Mesothelial cell of epicardium (in vitro differentiated cells): ENCODE data around the gene MYPN. TPM values are rescaled to one million over a fixed set of nuclear protein-coding genes. Genes with fewer than 3 reads are reported as not detected.

ENCODE experiments used
- DNase-seq, 2 experiments: peaks; one replicate each; pipeline ENCODE4 v3.0.0; 2021; ENCODE audit warnings: low spot score in 2 of 2; ENCODE audit not compliant: unreplicated experiment in 2 of 2
- H3K27ac Mint-ChIP-seq: 2 replicates; pipeline ENCODE4 v1.8.0; 2021; ENCODE audit warnings: mixed read lengths
- H3K27me3 Mint-ChIP-seq: 2 replicates; pipeline ENCODE4 v1.8.0; 2021; ENCODE audit warnings: low read depth, mixed read lengths
- H3K36me3 Mint-ChIP-seq: 2 replicates; pipeline ENCODE4 v1.8.0; 2021; ENCODE audit warnings: mixed read lengths
- H3K4me1 Mint-ChIP-seq: 2 replicates; pipeline ENCODE4 v1.8.0; 2021; ENCODE audit warnings: mixed read lengths
- H3K4me3 Mint-ChIP-seq: 2 replicates; pipeline ENCODE4 v1.8.0; 2021; ENCODE audit warnings: mild to moderate bottlenecking, moderate library complexity, mixed read lengths
- H3K9me3 Mint-ChIP-seq: 2 replicates; pipeline ENCODE4 v1.8.0; 2021; ENCODE audit warnings: mixed read lengths
- total RNA-seq: library from RNA; stranded (reverse); gene quantifications from 3 replicates; pipeline ENCODE4 v1.2.1, GENCODE V29; 2021
- TF ChIP-seq, protein P1 (sequence below): fragments of 200-600 bp; sonication (generic); IDR thresholded peaks from one replicate; pipeline ENCODE4 v1.5.0; 2021; ENCODE audit warnings: antibody characterized with exemption; ENCODE audit not compliant: unreplicated experiment

The MYPN gene
- total RNA-seq, 1 donor from 2014 or later, result not detected

DNA sequence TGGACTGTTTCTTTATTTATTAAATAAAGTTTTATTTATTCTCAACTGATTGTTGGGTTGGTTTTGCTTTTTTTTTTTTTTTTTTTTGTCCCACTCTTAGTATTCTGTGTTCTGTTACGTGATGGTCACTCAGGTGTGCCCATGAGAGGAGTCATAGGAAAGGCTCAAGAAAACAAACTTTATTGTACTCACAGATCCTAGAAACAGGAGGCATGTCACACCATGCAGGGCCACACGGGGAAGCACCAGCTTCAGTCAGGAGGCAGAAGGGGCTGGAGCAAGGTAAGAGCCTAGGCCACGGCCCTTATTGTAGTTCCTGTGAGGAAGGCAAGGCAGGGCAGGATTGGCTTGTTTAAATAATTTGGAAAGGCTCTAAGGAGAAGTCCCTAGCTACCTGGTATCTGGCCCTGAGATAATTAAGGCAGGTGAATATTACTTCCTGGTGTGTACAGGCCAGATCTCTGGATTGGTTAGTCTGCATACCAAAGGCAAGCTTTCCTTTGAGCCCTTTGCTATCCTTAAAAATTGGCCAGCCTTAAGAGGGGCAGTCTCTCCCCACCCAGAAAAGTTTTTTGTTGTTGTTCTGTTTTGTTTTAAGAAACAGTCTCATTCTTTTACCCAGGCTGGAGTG lies 114.4 kb downstream of the MYPN start:
- H3K4me1 Mint-ChIP-seq, result no peaks in the 10 kb centered on the region

DNA sequence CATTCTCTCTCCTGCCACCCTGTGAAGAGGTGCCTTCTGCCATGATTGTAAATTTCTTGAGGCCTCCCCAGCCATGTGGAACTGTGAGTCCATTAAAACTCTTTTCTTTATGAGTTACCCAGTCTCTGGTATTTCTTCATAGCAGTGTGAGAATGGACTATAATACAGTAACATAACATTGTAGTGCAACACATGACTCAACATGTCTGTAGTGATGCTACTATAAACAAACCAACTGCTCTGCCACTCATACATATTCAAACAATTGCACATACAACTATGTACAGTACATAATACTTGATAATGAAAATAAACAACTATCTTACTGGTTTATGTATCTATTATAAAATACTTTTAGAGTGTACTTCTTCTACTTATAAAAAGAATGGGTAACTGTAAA lies 115.5 kb downstream of the MYPN start:
- Mint-ChIP-seq H3K4me3 (no peak overlapping the region), H3K4me1 (no peaks in the 10 kb centered on the region), H3K27ac (no peak overlapping the region), H3K9me3 (no peaks in the 10 kb centered on the region), H3K36me3 (no peaks in the 10 kb centered on the region), H3K27me3 (peaks cover 22% of the 10 kb centered on the region)
- no peak for DNase-seq
- TF ChIP-seq, protein P1, sequence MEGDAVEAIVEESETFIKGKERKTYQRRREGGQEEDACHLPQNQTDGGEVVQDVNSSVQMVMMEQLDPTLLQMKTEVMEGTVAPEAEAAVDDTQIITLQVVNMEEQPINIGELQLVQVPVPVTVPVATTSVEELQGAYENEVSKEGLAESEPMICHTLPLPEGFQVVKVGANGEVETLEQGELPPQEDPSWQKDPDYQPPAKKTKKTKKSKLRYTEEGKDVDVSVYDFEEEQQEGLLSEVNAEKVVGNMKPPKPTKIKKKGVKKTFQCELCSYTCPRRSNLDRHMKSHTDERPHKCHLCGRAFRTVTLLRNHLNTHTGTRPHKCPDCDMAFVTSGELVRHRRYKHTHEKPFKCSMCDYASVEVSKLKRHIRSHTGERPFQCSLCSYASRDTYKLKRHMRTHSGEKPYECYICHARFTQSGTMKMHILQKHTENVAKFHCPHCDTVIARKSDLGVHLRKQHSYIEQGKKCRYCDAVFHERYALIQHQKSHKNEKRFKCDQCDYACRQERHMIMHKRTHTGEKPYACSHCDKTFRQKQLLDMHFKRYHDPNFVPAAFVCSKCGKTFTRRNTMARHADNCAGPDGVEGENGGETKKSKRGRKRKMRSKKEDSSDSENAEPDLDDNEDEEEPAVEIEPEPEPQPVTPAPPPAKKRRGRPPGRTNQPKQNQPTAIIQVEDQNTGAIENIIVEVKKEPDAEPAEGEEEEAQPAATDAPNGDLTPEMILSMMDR, result no peak

More for the DNA sequence above, 114.4 kb downstream of the MYPN start:
- Mint-ChIP-seq H3K4me3 (no peak overlapping the region), H3K27me3 (peaks cover 14% of the 10 kb centered on the region), H3K36me3 (no peaks in the 10 kb centered on the region), H3K27ac (no peak overlapping the region), H3K9me3 (no peaks in the 10 kb centered on the region)
- no peak for DNase-seq
- TF ChIP-seq, protein P1, result no peak

DNA sequence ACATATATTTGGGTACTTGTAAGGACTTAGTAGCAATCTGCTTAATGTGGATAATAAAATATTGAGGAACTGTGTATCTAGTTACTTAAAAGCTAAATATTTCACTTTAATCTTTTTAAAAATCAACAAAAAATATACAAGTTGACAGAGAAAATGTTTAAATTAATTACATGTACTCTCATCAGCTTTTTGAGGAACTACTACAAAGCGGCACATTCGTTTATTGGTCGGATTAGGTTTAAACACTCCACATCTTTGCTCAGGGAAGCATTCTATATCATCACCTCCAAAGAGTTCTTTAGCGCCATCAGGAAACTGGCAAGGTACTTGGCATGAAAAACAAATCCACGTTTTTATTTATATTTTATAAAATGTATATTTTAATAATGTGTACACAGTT lies 121.0 kb downstream of the MYPN start:
- DNase-seq, result no peak
- H3K4me3 Mint-ChIP-seq, result peak overlapping the region; percentile 75
- peaks cover 10% of the 10 kb centered on the region for H3K4me1 Mint-ChIP-seq
- H3K27ac Mint-ChIP-seq, result no peak overlapping the region
- H3K27me3 Mint-ChIP-seq, result peaks cover 54% of the 10 kb centered on the region
- TF ChIP-seq, protein P1, result no peak
- no peaks in the 10 kb centered on the region for H3K9me3 Mint-ChIP-seq
- H3K36me3 Mint-ChIP-seq, result no peaks in the 10 kb centered on the region

DNA sequence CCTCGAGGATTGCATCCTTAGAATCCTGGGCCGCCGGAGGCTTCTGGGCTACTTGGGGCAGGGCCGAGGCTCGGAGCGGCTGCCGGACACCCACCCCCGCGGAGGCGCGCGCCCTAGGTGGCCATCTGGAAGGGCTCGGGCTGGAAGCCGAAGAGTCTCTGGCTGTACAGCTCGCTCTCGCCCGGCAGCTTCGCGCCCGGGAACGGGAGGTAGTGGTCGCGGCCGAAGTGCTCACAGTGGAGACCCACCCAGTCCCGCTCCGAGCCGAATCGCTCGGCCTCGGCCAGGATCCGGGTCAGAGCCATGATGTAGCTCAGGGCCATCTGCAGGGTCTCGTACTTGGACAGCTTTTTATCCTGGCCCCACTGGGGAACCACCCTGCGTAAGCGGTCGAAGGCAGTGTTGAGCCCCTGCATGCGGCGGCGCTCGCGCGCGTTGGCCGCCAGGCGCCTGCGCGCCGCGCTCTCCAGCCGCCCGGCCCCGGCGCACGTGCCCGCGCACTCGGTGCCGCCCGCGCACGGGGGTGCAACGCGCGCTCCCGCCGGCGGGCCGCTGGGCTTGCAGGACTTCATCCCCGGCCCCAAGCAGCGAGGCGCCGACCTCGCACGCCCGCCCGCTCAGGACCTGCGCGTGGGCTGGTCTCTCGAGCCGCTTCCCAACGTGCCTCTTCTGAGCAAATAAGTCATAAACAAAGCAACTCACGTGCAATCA lies 122.0 kb downstream of the MYPN start:
- Mint-ChIP-seq H3K36me3 (no peaks in the 10 kb centered on the region), H3K4me1 (peaks cover 10% of the 10 kb centered on the region), H3K27me3 (peaks cover 54% of the 10 kb centered on the region), H3K4me3 (peak overlapping the region; percentile 75), H3K9me3 (no peaks in the 10 kb centered on the region), H3K27ac (peak overlapping the region; percentile 30)
- peak; percentile 48 to 76 for DNase-seq
- TF ChIP-seq, protein P1, result no peak

DNA sequence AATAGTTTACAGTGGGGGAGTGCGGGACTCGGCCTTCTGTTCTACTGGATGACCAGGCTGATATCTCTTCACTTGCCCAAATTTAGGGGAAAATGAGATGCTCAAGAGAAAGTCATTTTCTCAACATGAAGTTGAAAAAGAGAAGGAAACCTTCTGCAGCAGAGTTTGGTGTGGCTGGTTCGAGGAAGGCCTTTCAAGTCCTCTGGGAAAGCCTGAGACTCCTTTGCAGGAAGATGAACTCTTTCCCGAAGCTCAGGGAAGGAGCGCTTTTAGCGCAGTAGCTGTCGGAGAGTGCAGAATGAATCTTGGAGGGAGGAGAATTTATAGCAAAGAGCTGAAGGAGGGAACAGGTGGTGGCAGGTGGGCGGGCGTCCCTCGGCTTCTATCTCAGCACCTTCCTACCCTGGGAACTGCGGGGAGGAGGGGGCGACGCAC lies 122.5 kb downstream of the MYPN start, which contains the start of gene ATOH7:
Gene ATOH7 (minus strand): TSS at position 297 of the 435 bp plus-strand sequence. CDS start 436 bp downstream, outside the sequence.
- Mint-ChIP-seq H3K9me3 (no peaks in the 10 kb centered on the region), H3K4me1 (peaks cover 10% of the 10 kb centered on the region), H3K4me3 (peak within 1 kb of the TSS; percentile 75), H3K36me3 (no peaks in the 10 kb centered on the region), H3K27me3 (peaks cover 56% of the 10 kb centered on the region), H3K27ac (peak within 1 kb of the TSS; percentile 30)
- peak in 1 of 2 experiments; percentile 39 for DNase-seq
- TF ChIP-seq, protein P1, result no peak
